Kidney (tissue), 14 donors: ENCODE results near the gene YWHAH. TPM values are rescaled to one million over a fixed set of nuclear protein-coding genes. Genes with fewer than 3 reads are reported as not detected.
"Not testable (repeated sequence)": the region's sequence is repeated elsewhere in the genome, so short reads cannot be mapped to it uniquely, and the experiment has no call there.

Experiments
- DNase-seq, 5 donors: peaks; one replicate each; pipeline ENCODE4 v3.0.0-alpha.2; 2013 to 2020
- FAIRE-seq: peaks from 2 replicates; lab custom pipeline; 2012; peaks lifted over from hg19 to GRCh38; lab: Jason Lieb, UNC
- H3K27ac ChIP-seq, 2 donors: one replicate each; pipeline ENCODE4 v1.7.0; 2013; ENCODE audit warnings: low read depth in 2 of 2, low read length in 2 of 2, inconsistent platforms in 1 of 2
- H3K27me3 ChIP-seq: one replicate; pipeline ENCODE4 v1.7.1; 2013; ENCODE audit warnings: low read length, inconsistent platforms; ENCODE audit not compliant: control insufficient read depth, insufficient read depth
- H3K36me3 ChIP-seq, 3 donors: one replicate each; pipeline versions ENCODE4 v1.7.0 to v1.7.1; 2013; ENCODE audit warnings: low read length in 3 of 3, control low read depth in 1 of 3, inconsistent platforms in 1 of 3; ENCODE audit not compliant: insufficient read depth in 3 of 3, control insufficient read depth in 2 of 3
- H3K4me1 ChIP-seq, 3 donors: one replicate each; pipeline versions ENCODE4 v1.7.0 to v1.7.1; 2013; ENCODE audit warnings: low read length in 3 of 3, inconsistent platforms in 1 of 3, low read depth in 1 of 3; ENCODE audit not compliant: control insufficient read depth in 2 of 3, insufficient read depth in 2 of 3
- H3K4me3 ChIP-seq, 3 donors: one replicate each; pipeline versions ENCODE4 v1.7.0 to v1.8.1; 2013; ENCODE audit warnings: low read length in 3 of 3, control low read depth in 1 of 3, inconsistent platforms in 1 of 3
- H3K9ac ChIP-seq, 3 donors: one replicate each; pipeline versions ENCODE4 v1.7.0 to v1.7.1; 2013; ENCODE audit warnings: low read length in 3 of 3, control low read depth in 1 of 3, inconsistent platforms in 1 of 3
- H3K9me3 ChIP-seq, 3 donors: one replicate each; pipeline versions ENCODE4 v1.7.0 to v1.7.1; 2013; ENCODE audit warnings: low read length in 3 of 3, control low read depth in 1 of 3, inconsistent platforms in 1 of 3; ENCODE audit not compliant: control insufficient read depth in 2 of 3, insufficient read depth in 1 of 3
- CTCF ChIP-seq: IDR thresholded peaks from 3 replicates; pipeline ENCODE4 v1.5.1; 2012; ENCODE audit warnings: mild to moderate bottlenecking, moderate library complexity, borderline replicate concordance; ENCODE audit not compliant: insufficient read depth; ENCODE audit errors: extremely low read depth
- intact Hi-C: fragments of 100-400 bp; cut with DNase I; formaldehyde crosslinking; loops from one replicate; pipeline ENCODE4 v1.11.1; 2022
- polyA plus RNA-seq: library from polyadenylated mRNA; stranded (reverse); fragments of 350-450 nt; fragmentation: Illumina TruSeq; extraction: RNeasy Lipid Tissue Mini Kit (QIAGEN cat#74804); gene quantifications from one replicate; pipeline ENCODE4 v1.2.3, GENCODE V29; 2014; ENCODE audit warnings: low read depth, low replicate concordance; ENCODE audit not compliant: insufficient read depth
- total RNA-seq: library from RNA; stranded (reverse); fragmentation: NEBNext Ultra II Directional; extraction: Animal tissue kit (Norgen Biotek cat#: 25700); gene quantifications from one replicate; pipeline ENCODE4 v1.2.1, GENCODE V29; 2021
- donor health status: control.
- donor health status: control.
- donor health status: control.
- donor health status: control.
- donor health status: control.
- donor health status: DM: yes; HTN: yes; CAD: no.
- donor health status: Normal renal cell carcinoma (clear cell type).

The YWHAH gene
- total and polyA plus RNA-seq, 2 donors from 2014 or later: 82.0 to 274 TPM

GRCh38 chr22:31980628-31981027 is 36.3 kb downstream of the YWHAH start:
- H3K4me3 ChIP-seq: no peak overlapping the region
- no peaks in the 10 kb centered on the region for H3K36me3 ChIP-seq
- peaks cover 0 to 14% (median 0%) of the 10 kb centered on the region in 3 donors for H3K4me1 ChIP-seq
- TF ChIP-seq CTCF: no peak
- intact Hi-C loops: no loop called here
- no peak for FAIRE-seq
- H3K27ac ChIP-seq: no peak overlapping the region
- H3K9ac ChIP-seq: no peak overlapping the region
- H3K9me3 ChIP-seq: no peaks in the 10 kb centered on the region
- H3K27me3 ChIP-seq: no peaks in the 10 kb centered on the region
- peak in 2 of 5 donors; percentile 25 to 45 for DNase-seq

GRCh38 chr22:31981976-31982375 is 37.6 kb downstream of the YWHAH start:
- H3K27ac ChIP-seq, H3K9me3 ChIP-seq, H3K4me3 ChIP-seq, DNase-seq, H3K9ac ChIP-seq, FAIRE-seq, H3K27me3 ChIP-seq, H3K36me3 ChIP-seq, intact Hi-C loops: not testable (repeated sequence)
- peaks cover 0 to 14% (median 0%) of the 10 kb centered on the region in 3 donors for H3K4me1 ChIP-seq

- intact Hi-C loops: no loop called here
- DNase-seq: peak in 2 of 5 donors; percentile 29 to 36
- Histone ChIP-seq H3K4me3 (no peak overlapping the region), H3K27ac (peak overlapping the region in 1 of 2 donors; percentile 22), H3K36me3 (no peaks in the 10 kb centered on the region), H3K4me1 (peaks cover 0 to 3% (median 0%) of the 10 kb centered on the region in 3 donors), H3K27me3 (no peaks in the 10 kb centered on the region), H3K9ac (no peak overlapping the region), H3K9me3 (no peaks in the 10 kb centered on the region)
- TF ChIP-seq CTCF: no peak
- FAIRE-seq: no peak
These were observed 39.7 kb downstream of the YWHAH start for GRCh38 chr22:31983911-31984656.

- Histone ChIP-seq H3K9ac (no peak overlapping the region), H3K27ac (no peak overlapping the region), H3K36me3 (no peaks in the 10 kb centered on the region), H3K4me3 (no peak overlapping the region), H3K27me3 (no peaks in the 10 kb centered on the region), H3K4me1 (peaks cover 0 to 9% (median 0%) of the 10 kb centered on the region in 3 donors), H3K9me3 (no peaks in the 10 kb centered on the region)
- intact Hi-C loops: no loop called here
- FAIRE-seq: no peak
- DNase-seq: no peak
- no peak for TF ChIP-seq CTCF
These were observed 42.9 kb downstream of the YWHAH start for GRCh38 chr22:31987218-31987617.
